ENCODE results near the gene DENND1A. TPM values are rescaled to one million over a fixed set of nuclear protein-coding genes. Genes with fewer than 3 reads are reported as not detected.
"Not testable (repeated sequence)": the region's sequence is repeated elsewhere in the genome, so short reads cannot be mapped to it uniquely, and the experiment has no call there.

Gene DENND1A
- total RNA-seq, 1 donor from 2014 or later = 25.2 TPM

DNA sequence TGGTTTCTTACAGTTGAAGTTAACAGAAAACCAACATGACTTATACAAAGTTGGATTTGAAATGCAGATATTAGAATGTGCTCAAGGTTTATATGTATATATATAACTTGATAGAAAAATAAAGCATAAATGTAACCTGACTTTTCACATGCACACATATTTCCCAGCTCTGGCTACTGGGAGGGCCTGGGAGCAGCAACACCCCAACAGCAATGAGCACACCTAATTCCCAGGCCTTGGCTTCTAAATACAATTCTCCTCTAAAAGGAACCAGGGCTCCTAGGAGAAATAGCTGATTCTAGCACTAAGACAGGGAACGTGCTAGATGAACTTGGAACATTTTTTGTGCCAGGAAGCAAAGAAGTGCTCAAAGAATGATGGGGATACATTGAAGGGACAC, 42.1 kb downstream of the DENND1A start:
- peaks cover 2% of the 10 kb centered on the region for H3K36me3 Mint-ChIP-seq (ENCODE audit: low read depth)
- no peaks in the 10 kb centered on the region for H3K9me3 Mint-ChIP-seq
- intact Hi-C loops (cut with micrococcal nuclease) = no loop called here
- CTCF ChIA-PET = no interaction called here
- H3K27me3 Mint-ChIP-seq = no peaks in the 10 kb centered on the region
- POLR2A ChIA-PET = no interaction called here
- no peak overlapping the region for H3K27ac Mint-ChIP-seq
- no peak for ATAC-seq (ENCODE audit: low read depth)
- no peak for DNase-seq
- no peaks in the 10 kb centered on the region for H3K4me1 Mint-ChIP-seq
- H3K4me3 Mint-ChIP-seq = no peak overlapping the region
- TF ChIP-seq CTCF (IDR thresholded peaks at IDR 0.05) = no peak

GRCh38 chr9:123885834-123886233, 44.1 kb downstream of the DENND1A start:
- POLR2A ChIA-PET; H3K4me1 Mint-ChIP-seq; H3K9me3 Mint-ChIP-seq; H3K36me3 Mint-ChIP-seq (ENCODE audit: low read depth); intact Hi-C loops (cut with micrococcal nuclease); H3K27me3 Mint-ChIP-seq; H3K27ac Mint-ChIP-seq; ATAC-seq (ENCODE audit: low read depth); CTCF ChIA-PET; DNase-seq; H3K4me3 Mint-ChIP-seq: not testable (repeated sequence)

DNA sequence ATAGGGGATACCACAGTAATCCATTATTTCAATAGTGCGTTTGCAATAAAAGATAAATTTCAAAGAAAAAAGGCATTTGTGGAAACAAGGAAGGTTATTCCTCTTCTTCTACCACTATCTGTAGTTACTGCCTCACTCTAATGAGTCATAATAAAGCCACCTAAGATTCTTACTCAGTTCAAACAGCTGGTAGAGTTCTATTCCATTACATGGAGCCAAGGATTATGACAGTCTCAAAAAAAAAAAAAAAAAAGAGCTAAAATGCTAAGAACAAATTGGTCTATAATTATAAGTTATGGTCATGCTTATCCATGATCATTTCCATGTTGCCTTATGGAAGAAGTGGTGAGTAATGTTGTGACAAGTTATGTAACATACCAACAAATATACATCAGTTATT, 46.3 kb downstream of the DENND1A start:
- H3K36me3 Mint-ChIP-seq (ENCODE audit: low read depth) = peaks cover 6% of the 10 kb centered on the region
- ATAC-seq (ENCODE audit: low read depth) (no peak), DNase-seq (no peak)
- no peak overlapping the region for H3K27ac Mint-ChIP-seq
- ChIA-PET POLR2A (no interaction called here), CTCF (no interaction called here)
- no peak overlapping the region for H3K4me3 Mint-ChIP-seq
- H3K27me3 Mint-ChIP-seq = no peaks in the 10 kb centered on the region
- intact Hi-C loops (cut with micrococcal nuclease) = no loop called here
- no peaks in the 10 kb centered on the region for H3K9me3 Mint-ChIP-seq
- TF ChIP-seq CTCF (IDR thresholded peaks at IDR 0.05) = no peak
- peaks cover 2% of the 10 kb centered on the region for H3K4me1 Mint-ChIP-seq

- Mint-ChIP-seq H3K4me3 (no peak overlapping the region), H3K27me3 (no peaks in the 10 kb centered on the region)
- no peak for TF ChIP-seq CTCF (IDR thresholded peaks at IDR 0.05)
Measured at GRCh38 chr9:123881604-123882003, 48.3 kb downstream of the DENND1A start.

DNA sequence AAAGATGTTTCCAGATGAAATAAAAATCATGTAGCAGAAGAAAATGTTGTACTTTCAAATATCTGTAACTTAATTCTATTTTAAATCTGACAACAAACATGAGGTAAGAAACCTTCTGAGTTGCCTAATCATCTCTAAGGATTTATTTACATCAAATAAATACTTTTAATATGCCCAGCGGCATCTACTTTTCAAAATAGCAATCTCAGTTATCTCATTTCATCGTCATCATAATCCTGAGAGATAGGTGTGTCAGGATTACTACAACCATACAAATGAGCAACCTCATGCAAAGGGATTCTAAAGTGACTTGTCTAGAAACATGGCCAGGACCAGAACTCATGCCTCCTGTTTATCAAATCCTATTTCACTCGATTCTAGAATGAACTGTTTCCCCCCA, 49.5 kb downstream of the DENND1A start:
- ATAC-seq (ENCODE audit: low read depth) = no peak

More at GRCh38 chr9:123881604-123882003, 48.3 kb downstream of the DENND1A start:
- ChIA-PET POLR2A (no interaction called here), CTCF (no interaction called here)
- Mint-ChIP-seq H3K27ac (no peak overlapping the region), H3K4me1 (peaks cover 2% of the 10 kb centered on the region), H3K9me3 (no peaks in the 10 kb centered on the region), H3K36me3 (ENCODE audit: low read depth) (peaks cover 11% of the 10 kb centered on the region)
- DNase-seq (no peak), ATAC-seq (ENCODE audit: low read depth) (no peak)
- intact Hi-C loops (cut with micrococcal nuclease) = no loop called here

More for the DNA sequence above, 49.5 kb downstream of the DENND1A start:
- no peaks in the 10 kb centered on the region for H3K27me3 Mint-ChIP-seq
- peaks cover 2% of the 10 kb centered on the region for H3K4me1 Mint-ChIP-seq
- no peak for TF ChIP-seq CTCF (IDR thresholded peaks at IDR 0.05)
- ChIA-PET POLR2A (no interaction called here), CTCF (no interaction called here)
- H3K36me3 Mint-ChIP-seq (ENCODE audit: low read depth) = peaks cover 16% of the 10 kb centered on the region
- H3K4me3 Mint-ChIP-seq = no peak overlapping the region
- H3K9me3 Mint-ChIP-seq = no peaks in the 10 kb centered on the region
- no peak for DNase-seq
- H3K27ac Mint-ChIP-seq = no peak overlapping the region
- intact Hi-C loops (cut with micrococcal nuclease) = no loop called here

Measured in activated B cell treated with CpG ODN at 0.5 μM for 24 hours (primary cell).